ENCODE results near the gene SPRR2A.

DNA sequence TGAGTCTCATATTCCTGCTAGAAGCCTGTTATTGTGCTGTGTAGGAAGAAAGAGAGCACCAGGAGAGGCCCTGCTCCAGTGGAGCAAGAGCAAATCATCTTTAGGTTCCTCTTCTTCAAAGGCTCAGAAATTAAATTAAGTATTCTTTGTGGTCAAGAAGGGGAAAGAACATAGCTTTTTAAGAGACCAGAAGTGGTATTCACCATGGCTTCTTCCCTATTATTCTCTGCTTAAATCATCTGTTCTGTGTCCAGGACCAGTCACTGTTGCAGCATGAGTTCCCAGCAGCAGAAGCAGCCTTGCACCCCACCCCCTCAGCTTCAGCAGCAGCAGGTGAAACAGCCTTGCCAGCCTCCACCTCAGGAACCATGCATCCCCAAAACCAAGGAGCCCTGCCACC, 25.2 kb downstream of the SPRR2A start:
- TF ChIP-seq, protein P1, sequence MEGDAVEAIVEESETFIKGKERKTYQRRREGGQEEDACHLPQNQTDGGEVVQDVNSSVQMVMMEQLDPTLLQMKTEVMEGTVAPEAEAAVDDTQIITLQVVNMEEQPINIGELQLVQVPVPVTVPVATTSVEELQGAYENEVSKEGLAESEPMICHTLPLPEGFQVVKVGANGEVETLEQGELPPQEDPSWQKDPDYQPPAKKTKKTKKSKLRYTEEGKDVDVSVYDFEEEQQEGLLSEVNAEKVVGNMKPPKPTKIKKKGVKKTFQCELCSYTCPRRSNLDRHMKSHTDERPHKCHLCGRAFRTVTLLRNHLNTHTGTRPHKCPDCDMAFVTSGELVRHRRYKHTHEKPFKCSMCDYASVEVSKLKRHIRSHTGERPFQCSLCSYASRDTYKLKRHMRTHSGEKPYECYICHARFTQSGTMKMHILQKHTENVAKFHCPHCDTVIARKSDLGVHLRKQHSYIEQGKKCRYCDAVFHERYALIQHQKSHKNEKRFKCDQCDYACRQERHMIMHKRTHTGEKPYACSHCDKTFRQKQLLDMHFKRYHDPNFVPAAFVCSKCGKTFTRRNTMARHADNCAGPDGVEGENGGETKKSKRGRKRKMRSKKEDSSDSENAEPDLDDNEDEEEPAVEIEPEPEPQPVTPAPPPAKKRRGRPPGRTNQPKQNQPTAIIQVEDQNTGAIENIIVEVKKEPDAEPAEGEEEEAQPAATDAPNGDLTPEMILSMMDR (IDR thresholded peaks at IDR 0.05): no peak
- no peak for TF ChIP-seq EP300 (IDR thresholded peaks at IDR 0.05)

Measured in tibial nerve (tissue), 4 donors.